Head of caudate nucleus (tissue), 42 donors: ENCODE results near the gene KRTAP2-4.
"Not testable (repeated sequence)": the region's sequence is repeated elsewhere in the genome, so short reads cannot be mapped to it uniquely, and the experiment has no call there.

ENCODE experiments used
- DNase-seq, 42 donors: peaks; one replicate each; pipeline versions ENCODE4 v3.0.0 to v3.0.0-alpha.2; 2020 to 2021; ENCODE audit warnings: mixed read lengths in 7 of 42
- intact Hi-C: fragments of 100-400 bp; cut with DNase I; formaldehyde crosslinking; loops from one replicate; pipeline ENCODE4 v1.15.0; 2022

The KRTAP2-4 gene

GRCh38 chr17:41076788-41077187 is 11.1 kb upstream of the KRTAP2-4 start:
- no peak for DNase-seq
- intact Hi-C loops = no loop called here

- DNase-seq = no peak
- intact Hi-C loops = no loop called here
Observed at GRCh38 chr17:41073676-41074075, 8.0 kb upstream of the KRTAP2-4 start.

- intact Hi-C loops = no loop called here
- DNase-seq = no peak
Observed at GRCh38 chr17:41071606-41072360, 6.1 kb upstream of the KRTAP2-4 start.

- intact Hi-C loops = no loop called here
- no peak for DNase-seq
Observed at GRCh38 chr17:41069031-41069430, 3.4 kb upstream of the KRTAP2-4 start.

- DNase-seq = no peak
- intact Hi-C loops = no loop called here
Observed at GRCh38 chr17:41067281-41067680, 1.6 kb upstream of the KRTAP2-4 start.

- DNase-seq, intact Hi-C loops: not testable (repeated sequence)
Observed at GRCh38 chr17:41065016-41065689, 526 bp downstream of the KRTAP2-4 start.

GRCh38 chr17:41064301-41064700 is 1.4 kb downstream of the KRTAP2-4 start:
- intact Hi-C loops = no loop called here
- DNase-seq = no peak

GRCh38 chr17:41063449-41063848 is 2.2 kb downstream of the KRTAP2-4 start:
- intact Hi-C loops = no loop called here
- no peak for DNase-seq

GRCh38 chr17:41061964-41062363 is 3.7 kb downstream of the KRTAP2-4 start:
- no peak for DNase-seq
- intact Hi-C loops = no loop called here

- intact Hi-C loops = no loop called here
- DNase-seq = no peak
Observed at GRCh38 chr17:41060052-41060604, 5.6 kb downstream of the KRTAP2-4 start, which contains the start of gene KRTAP2-3. TSS of gene KRTAP2-3 (minus strand) at chr17:41060114. CDS start at chr17:41060050, 64 bp downstream.

GRCh38 chr17:41059276-41060051 is 6.2 kb downstream of the KRTAP2-4 start:
- intact Hi-C loops = not testable (repeated sequence)

GRCh38 chr17:41058741-41059140 is 6.9 kb downstream of the KRTAP2-4 start:
- intact Hi-C loops = no loop called here
- DNase-seq = no peak

More at GRCh38 chr17:41059276-41060051, 6.2 kb downstream of the KRTAP2-4 start:
- not testable (repeated sequence) for DNase-seq

- intact Hi-C loops = no loop called here
- DNase-seq = no peak
Observed at GRCh38 chr17:41057547-41057946, 8.1 kb downstream of the KRTAP2-4 start.

GRCh38 chr17:41055130-41055529 is 10.5 kb downstream of the KRTAP2-4 start, which contains the start of gene KRTAP2-2:
TSS of gene KRTAP2-2 (minus strand) at chr17:41055230. CDS start at chr17:41055211, 19 bp downstream.
- DNase-seq, intact Hi-C loops: not testable (repeated sequence)

- DNase-seq, intact Hi-C loops: not testable (repeated sequence)
Observed at GRCh38 chr17:41054556-41054955, 11.1 kb downstream of the KRTAP2-4 start.

GRCh38 chr17:41054025-41054424 is 11.7 kb downstream of the KRTAP2-4 start:
- intact Hi-C loops = no loop called here
- DNase-seq = no peak

GRCh38 chr17:41052566-41052965 is 13.1 kb downstream of the KRTAP2-4 start:
- DNase-seq = no peak

GRCh38 chr17:41049110-41049509 is 16.6 kb downstream of the KRTAP2-4 start:
- DNase-seq = no peak
- intact Hi-C loops = no loop called here

More at GRCh38 chr17:41052566-41052965, 13.1 kb downstream of the KRTAP2-4 start:
- intact Hi-C loops = no loop called here

GRCh38 chr17:41048441-41048840 is 17.2 kb downstream of the KRTAP2-4 start:
- intact Hi-C loops = no loop called here
- DNase-seq = no peak
